CD14-positive monocyte (primary cell): ENCODE data around the gene DEGS1. TPM values are rescaled to one million over a fixed set of nuclear protein-coding genes. Genes with fewer than 3 reads are reported as not detected.
A peak's percentile ranks its signal among the peaks of the same experiment; 100 is the strongest.

ENCODE experiments used
- DNase-seq, 3 donors: peaks; one replicate each; pipeline ENCODE4 v3.0.0-alpha.2; 2011 to 2022
- H2AFZ ChIP-seq: 2 replicates; pipeline ENCODE4 v1.6.0; 2012; ENCODE audit warnings: mild to moderate bottlenecking, low read depth, low read length, inconsistent platforms; ENCODE audit not compliant: insufficient read depth, poor library complexity, severe bottlenecking
- H3K27ac ChIP-seq, 2 donors: 1 replicate in 1 of 2; 2 replicates in 1 of 2; pipeline ENCODE4 v1.5.1; 2012 to 2013; ENCODE audit warnings: low read length in 2 of 2, control low read depth in 1 of 2, inconsistent platforms in 1 of 2, low read depth in 1 of 2, mild to moderate bottlenecking in 1 of 2
- H3K27me3 ChIP-seq, 2 donors: one replicate each; pipeline versions ENCODE4 v1.6.0 to v1.6.1; 2011 to 2013; ENCODE audit warnings: low read length in 2 of 2; ENCODE audit not compliant: control insufficient read depth in 2 of 2, insufficient read depth in 2 of 2
- H3K36me3 ChIP-seq, 2 donors: replicated peaks in 1 of 2; 1 replicate in 1 of 2; 2 replicates in 1 of 2; pipeline versions ENCODE4 v1.5.1 to v1.6.1; 2012 to 2013; ENCODE audit warnings: low read length in 2 of 2, control low read depth in 1 of 2, inconsistent platforms in 1 of 2, mild to moderate bottlenecking in 1 of 2; ENCODE audit not compliant: insufficient read depth in 2 of 2, control insufficient read depth in 1 of 2
- H3K4me1 ChIP-seq, 2 donors: 1 replicate in 1 of 2; 2 replicates in 1 of 2; pipeline versions ENCODE4 v1.5.1 to v1.6.1; 2012 to 2013; ENCODE audit warnings: low read length in 2 of 2, control low read depth in 1 of 2, inconsistent platforms in 1 of 2, mild to moderate bottlenecking in 1 of 2, moderate library complexity in 1 of 2; ENCODE audit not compliant: insufficient read depth in 2 of 2, control insufficient read depth in 1 of 2
- H3K4me2 ChIP-seq: replicated peaks from 2 replicates; pipeline ENCODE3; 2012; ENCODE audit warnings: low read length, moderate library complexity, mild to moderate bottlenecking; ENCODE audit not compliant: poor library complexity, severe bottlenecking; ENCODE audit errors: extremely low read depth
- H3K4me3 ChIP-seq, 3 experiments: fragments of 200-600 bp in 1 of 3; sonication (generic) in 1 of 3; replicated peaks in 1 of 3; 1 replicate in 2 of 3; 2 replicates in 1 of 3; pipeline ENCODE4 v1.5.1; 2011 to 2013; ENCODE audit warnings: low read length in 3 of 3, mild to moderate bottlenecking in 3 of 3, control low read depth in 2 of 3, low read depth in 2 of 3, inconsistent platforms in 1 of 3, moderate library complexity in 1 of 3
- H3K79me2 ChIP-seq: 2 replicates; pipeline ENCODE4 v1.6.0; 2012; ENCODE audit warnings: mild to moderate bottlenecking, control low read depth, inconsistent platforms, low read length, moderate library complexity; ENCODE audit not compliant: insufficient read depth
- H3K9ac ChIP-seq: 2 replicates; pipeline ENCODE4 v1.6.0; 2017; ENCODE audit warnings: low read length, mild to moderate bottlenecking; ENCODE audit not compliant: insufficient read depth, poor library complexity, severe bottlenecking
- H3K9me3 ChIP-seq, 2 donors: replicated peaks in 1 of 2; 1 replicate in 1 of 2; 2 replicates in 1 of 2; pipeline versions ENCODE4 v1.5.1 to v1.6.1; 2012 to 2013; ENCODE audit warnings: low read length in 2 of 2, control low read depth in 1 of 2; ENCODE audit not compliant: control insufficient read depth in 1 of 2, insufficient read depth in 1 of 2
- H4K20me1 ChIP-seq: 2 replicates; pipeline ENCODE4 v1.6.0; 2012; ENCODE audit warnings: mild to moderate bottlenecking, low read length, control low read depth, moderate library complexity; ENCODE audit not compliant: insufficient read depth
- H3K27ac Mint-ChIP-seq, 7 donors: one replicate each; pipeline ENCODE4 v1.8.0; 2020; ENCODE audit warnings: mild to moderate bottlenecking in 7 of 7, mixed read lengths in 7 of 7, moderate library complexity in 6 of 7, inconsistent platforms in 2 of 7
- H3K27me3 Mint-ChIP-seq, 3 donors: one replicate each; pipeline ENCODE4 v1.8.0; 2021 to 2022; ENCODE audit warnings: low read depth in 3 of 3, mild to moderate bottlenecking in 3 of 3, mixed read lengths in 3 of 3, moderate library complexity in 3 of 3, inconsistent platforms in 1 of 3
- H3K36me3 Mint-ChIP-seq, 2 donors: one replicate each; pipeline ENCODE4 v1.8.0; 2020; ENCODE audit warnings: mixed read lengths in 2 of 2, inconsistent platforms in 1 of 2, mild to moderate bottlenecking in 1 of 2
- H3K4me1 Mint-ChIP-seq: one replicate; pipeline ENCODE4 v1.8.0; 2020; ENCODE audit warnings: mild to moderate bottlenecking, mixed read lengths
- H3K4me3 Mint-ChIP-seq, 2 donors: one replicate each; pipeline ENCODE4 v1.8.0; 2020; ENCODE audit warnings: mild to moderate bottlenecking in 2 of 2, mixed read lengths in 2 of 2, moderate library complexity in 1 of 2
- H3K9me3 Mint-ChIP-seq, 7 donors: one replicate each; pipeline ENCODE4 v1.8.0; 2020 to 2022; ENCODE audit warnings: mixed read lengths in 7 of 7, mild to moderate bottlenecking in 6 of 7, moderate library complexity in 6 of 7, inconsistent platforms in 2 of 7
- CTCF ChIP-seq: fragments of 200-600 bp; IDR thresholded peaks from one replicate; pipeline ENCODE4 v1.8.0; 2022; ENCODE audit warnings: antibody characterized with exemption, mild to moderate bottlenecking
- WGBS: methylation state at CpG from one replicate; pipeline ENCODE4 v1.1.5; 2013; ENCODE audit warnings: missing lambda C conversion rate; ENCODE audit not compliant: insufficient coverage; 5-methylcytosine and 5-hydroxymethylcytosine counted together
- intact Hi-C, 2 donors: fragments of 100-400 bp; cut with micrococcal nuclease; formaldehyde crosslinking; loops; one replicate each; pipeline versions ENCODE4 v1.15.0 to v1.15.1; 2023
- polyA plus RNA-seq, 3 donors: library from polyadenylated mRNA; depleted of rRNA in 1 of 3; unstranded in 2 of 3; stranded (reverse) in 1 of 3; fragments of 300-500 nt in 2 of 3; fragments of >200 nt in 1 of 3; fragmentation: Illumina TruSeq in 2 of 3; gene quantifications; 1 replicate in 2 of 3; 2 replicates in 1 of 3; pipeline ENCODE4 v1.2.3, GENCODE V29; 2012 to 2021

DEGS1 gene
- polyA plus RNA-seq, 3 donors, result 35.0 to 137 (median 118) TPM

- H2AFZ ChIP-seq, result no peak overlapping the region
- peaks cover 13 to 19% of the 10 kb centered on the region in 2 donors for H3K4me1 ChIP-seq
- H3K9me3 ChIP-seq, result no peaks in the 10 kb centered on the region
- TF ChIP-seq CTCF, result no peak
- H3K27ac ChIP-seq, result no peak overlapping the region
- Mint-ChIP-seq H3K36me3 (peaks cover 19 to 27% of the 10 kb centered on the region in 2 donors), H3K4me1 (peaks cover 27% of the 10 kb centered on the region), H3K27me3 (no peaks in the 10 kb centered on the region), H3K4me3 (no peak overlapping the region), H3K9me3 (peaks cover 0 to 3% (median 0%) of the 10 kb centered on the region in 7 donors), H3K27ac (peak overlapping the region in 2 of 7 donors; percentile 46 to 57)
- H3K4me3 ChIP-seq, result no peak overlapping the region
- H3K36me3 ChIP-seq, result peaks cover 13 to 22% of the 10 kb centered on the region in 2 donors
- H3K79me2 ChIP-seq, result peaks cover 2% of the 10 kb centered on the region
- 75% methylated on average over 4 of the region's 5 CpGs for WGBS
- no peaks in the 10 kb centered on the region for H3K27me3 ChIP-seq
- H3K4me2 ChIP-seq, result no peak overlapping the region
- no peak overlapping the region for H3K9ac ChIP-seq
- no peak for DNase-seq
- intact Hi-C loops, result no loop called here
- peaks cover 2% of the 10 kb centered on the region for H4K20me1 ChIP-seq
These were observed 14.0 kb downstream of the DEGS1 start for GRCh38 chr1:224196813-224197600.

GRCh38 chr1:224198572-224198971 is 15.5 kb downstream of the DEGS1 start:
- no peak overlapping the region for H3K4me2 ChIP-seq
- H3K9me3 ChIP-seq, result no peaks in the 10 kb centered on the region
- H3K4me3 Mint-ChIP-seq, result no peak overlapping the region
- no peaks in the 10 kb centered on the region for H3K27me3 Mint-ChIP-seq
- peaks cover 27 to 34% of the 10 kb centered on the region in 2 donors for H3K4me1 ChIP-seq
- no peak for DNase-seq
- no peaks in the 10 kb centered on the region for H3K27me3 ChIP-seq
- H3K27ac ChIP-seq, result no peak overlapping the region
- H3K4me3 ChIP-seq, result no peak overlapping the region
- no peak overlapping the region for H2AFZ ChIP-seq
- no peaks in the 10 kb centered on the region for H4K20me1 ChIP-seq
- H3K36me3 ChIP-seq, result peaks cover under 1 to 8% of the 10 kb centered on the region in 2 donors
- peak overlapping the region in 1 of 7 donors; percentile 53 for H3K27ac Mint-ChIP-seq
- intact Hi-C loops, result no loop called here
- peaks cover 36% of the 10 kb centered on the region for H3K4me1 Mint-ChIP-seq
- H3K79me2 ChIP-seq, result no peaks in the 10 kb centered on the region
- H3K36me3 Mint-ChIP-seq, result peaks cover 10 to 13% of the 10 kb centered on the region in 2 donors
- no peak for TF ChIP-seq CTCF
- WGBS, result 89% methylated on average over 2 of the region's 4 CpGs
- no peak overlapping the region for H3K9ac ChIP-seq
- peaks cover 0 to 3% (median 0%) of the 10 kb centered on the region in 7 donors for H3K9me3 Mint-ChIP-seq
